OCI-LY7 (cell line): ENCODE measurements around the gene CHST11.

ENCODE experiments used
- CTCF ChIP-seq: fragments of 200-600 bp; sonication (generic); conservative IDR thresholded peaks from 2 replicates; pipeline ENCODE4 v1.5.1; 2014; ENCODE audit warnings: mild to moderate bottlenecking, antibody characterized with exemption, low read length, moderate library complexity, mixed read lengths
- EZH2phosphoT487 ChIP-seq: fragments of 200-600 bp; sonication (generic); IDR thresholded peaks from 2 replicates; pipeline ENCODE4 v1.6.1; 2018; ENCODE audit warnings: low read depth, borderline replicate concordance, mild to moderate bottlenecking, mixed run types, antibody characterized with exemption, low read length, moderate library complexity, mixed read lengths

- TF ChIP-seq CTCF = no peak
- TF ChIP-seq EZH2phosphoT487 = no peak
These were observed 111.7 kb downstream of the CHST11 start for GRCh38 chr12:104568487-104568868.
